ENCODE measurements around the gene TBXAS1.

Gene TBXAS1

DNA sequence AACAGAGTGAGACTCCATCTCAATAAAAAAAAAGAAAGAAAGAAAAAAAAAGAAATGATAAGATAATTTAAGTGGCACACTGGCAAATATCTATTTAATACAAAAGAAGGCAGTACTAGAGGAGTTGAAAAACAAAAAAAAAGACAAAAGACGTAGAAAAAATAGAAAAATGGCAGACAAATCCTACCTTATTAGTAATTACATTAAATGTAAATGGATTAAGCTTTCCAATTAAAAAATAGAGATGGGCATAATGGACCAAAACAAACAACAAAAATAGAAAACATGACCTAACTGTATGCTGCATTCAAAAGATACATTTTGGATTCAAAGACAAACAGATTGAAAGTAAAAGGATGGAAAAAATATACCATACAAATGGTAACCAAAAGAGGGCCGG lies 239.0 kb downstream of the TBXAS1 start:
- H3K9me3 ChIP-seq (ENCODE audit: control insufficient read depth, insufficient read depth, low read length), result peaks cover 25% of the 10 kb centered on the region
- H3F3A ChIP-seq (ENCODE audit: control insufficient read depth, insufficient read depth), result no peaks in the 10 kb centered on the region
- no peak overlapping the region for H3K27ac ChIP-seq (ENCODE audit: low read depth, low read length)
- H3K36me3 ChIP-seq (ENCODE audit: control insufficient read depth, low read length), result no peaks in the 10 kb centered on the region
- no peak overlapping the region for H3K4me2 ChIP-seq (ENCODE audit: low read length)
- H3K27me3 ChIP-seq (ENCODE audit: control insufficient read depth, low read length), result peaks cover 5% of the 10 kb centered on the region
- no peaks in the 10 kb centered on the region for H3K79me2 ChIP-seq (ENCODE audit: control insufficient read depth, low read length)
- H3K9me2 ChIP-seq (replicated peaks; ENCODE audit: control insufficient read depth, low read length), result no peaks in the 10 kb centered on the region
- no peaks in the 10 kb centered on the region for H4K20me1 ChIP-seq (ENCODE audit: control insufficient read depth, insufficient read depth, low read depth, low read length)
- TF ChIP-seq CTCF (IDR thresholded peaks at IDR 0.05; ENCODE audit: low read depth, low read length, poor library complexity, severe bottlenecking), result no peak
- no peak for TF ChIP-seq EZH2phosphoT487 (IDR thresholded peaks at IDR 0.05; ENCODE audit: borderline replicate concordance, low read length)
- H3K4me3 ChIP-seq (ENCODE audit: low read length), result no peak overlapping the region
- H3K4me1 ChIP-seq (ENCODE audit: control insufficient read depth, low read length), result peaks cover 6% of the 10 kb centered on the region

GRCh38 chr7:140069298-140069949 lies 240.4 kb downstream of the TBXAS1 start:
- Histone ChIP-seq H3K4me1 (ENCODE audit: control insufficient read depth, low read length) (no peaks in the 10 kb centered on the region), H3F3A (ENCODE audit: control insufficient read depth, insufficient read depth) (no peaks in the 10 kb centered on the region), H3K9me3 (ENCODE audit: control insufficient read depth, insufficient read depth, low read length) (peaks cover 25% of the 10 kb centered on the region), H3K36me3 (ENCODE audit: control insufficient read depth, low read length) (no peaks in the 10 kb centered on the region), H3K27me3 (ENCODE audit: control insufficient read depth, low read length) (peaks cover 3% of the 10 kb centered on the region; the same call in 1 of the 2 replicates), H4K20me1 (ENCODE audit: control insufficient read depth, insufficient read depth, low read depth, low read length) (no peaks in the 10 kb centered on the region), H3K27ac (ENCODE audit: low read depth, low read length) (no peak overlapping the region), H3K4me2 (ENCODE audit: low read length) (no peak overlapping the region), H3K9me2 (replicated peaks; ENCODE audit: control insufficient read depth, low read length) (no peaks in the 10 kb centered on the region), H3K79me2 (ENCODE audit: control insufficient read depth, low read length) (no peaks in the 10 kb centered on the region), H3K4me3 (ENCODE audit: low read length) (no peak overlapping the region)
- TF ChIP-seq CTCF (IDR thresholded peaks at IDR 0.05; ENCODE audit: low read depth, low read length, poor library complexity, severe bottlenecking) (no peak), EZH2phosphoT487 (IDR thresholded peaks at IDR 0.05; ENCODE audit: borderline replicate concordance, low read length) (no peak)

Measured in DOHH2 (cell line).